ENCODE results near the gene POU2F3.

The POU2F3 gene

DNA sequence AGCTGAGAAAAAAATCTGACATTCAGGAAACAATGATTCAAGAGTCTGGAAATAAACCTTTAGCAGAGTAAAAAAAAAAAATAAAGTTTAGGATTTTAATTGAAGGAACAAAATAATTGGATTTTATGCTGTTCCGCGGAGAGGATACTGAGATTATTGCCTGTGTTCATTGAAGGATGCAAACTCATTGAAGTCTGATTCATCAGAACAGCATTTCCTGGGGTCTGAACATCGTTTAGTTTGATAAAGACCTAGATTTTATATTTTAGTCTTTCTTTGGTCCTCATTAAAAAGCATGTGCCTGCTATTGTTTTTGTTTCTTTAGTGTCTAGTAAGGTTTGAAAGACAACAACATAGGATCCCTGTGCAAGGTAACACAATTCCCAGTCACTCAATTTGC, 89.6 kb downstream of the POU2F3 start:
- FAIRE-seq (no peak), DNase-seq (ENCODE audit: insufficient read length, low spot score) (no peak)
- TF ChIP-seq, protein P1, sequence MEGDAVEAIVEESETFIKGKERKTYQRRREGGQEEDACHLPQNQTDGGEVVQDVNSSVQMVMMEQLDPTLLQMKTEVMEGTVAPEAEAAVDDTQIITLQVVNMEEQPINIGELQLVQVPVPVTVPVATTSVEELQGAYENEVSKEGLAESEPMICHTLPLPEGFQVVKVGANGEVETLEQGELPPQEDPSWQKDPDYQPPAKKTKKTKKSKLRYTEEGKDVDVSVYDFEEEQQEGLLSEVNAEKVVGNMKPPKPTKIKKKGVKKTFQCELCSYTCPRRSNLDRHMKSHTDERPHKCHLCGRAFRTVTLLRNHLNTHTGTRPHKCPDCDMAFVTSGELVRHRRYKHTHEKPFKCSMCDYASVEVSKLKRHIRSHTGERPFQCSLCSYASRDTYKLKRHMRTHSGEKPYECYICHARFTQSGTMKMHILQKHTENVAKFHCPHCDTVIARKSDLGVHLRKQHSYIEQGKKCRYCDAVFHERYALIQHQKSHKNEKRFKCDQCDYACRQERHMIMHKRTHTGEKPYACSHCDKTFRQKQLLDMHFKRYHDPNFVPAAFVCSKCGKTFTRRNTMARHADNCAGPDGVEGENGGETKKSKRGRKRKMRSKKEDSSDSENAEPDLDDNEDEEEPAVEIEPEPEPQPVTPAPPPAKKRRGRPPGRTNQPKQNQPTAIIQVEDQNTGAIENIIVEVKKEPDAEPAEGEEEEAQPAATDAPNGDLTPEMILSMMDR (IDR thresholded peaks at IDR 0.05; ENCODE audit: insufficient read depth, missing control alignments): no peak

DNA sequence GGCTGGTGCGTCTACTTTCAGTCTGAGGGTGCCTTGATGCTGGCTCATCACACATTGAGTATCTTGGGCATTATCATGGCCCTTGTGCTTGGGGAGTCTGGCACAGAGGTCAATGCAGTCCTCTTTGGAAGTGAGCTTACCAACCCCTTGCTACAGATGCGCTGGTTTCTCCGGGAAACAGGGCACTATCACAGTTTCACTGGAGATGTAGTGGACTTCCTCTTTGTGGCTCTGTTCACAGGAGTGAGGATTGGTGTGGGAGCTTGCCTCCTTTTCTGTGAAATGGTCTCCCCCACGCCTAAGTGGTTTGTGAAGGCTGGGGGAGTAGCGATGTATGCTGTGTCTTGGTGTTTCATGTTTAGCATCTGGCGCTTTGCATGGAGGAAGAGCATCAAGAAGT, 90.1 kb downstream of the POU2F3 start:
- TF ChIP-seq, protein P1 (IDR thresholded peaks at IDR 0.05; ENCODE audit: insufficient read depth, missing control alignments): no peak
- FAIRE-seq (no peak), DNase-seq (ENCODE audit: insufficient read length, low spot score) (no peak)

GRCh38 chr11:120331301-120331996, 91.5 kb downstream of the POU2F3 start:
- DNase-seq (ENCODE audit: insufficient read length, low spot score) (no peak), FAIRE-seq (no peak)

DNA sequence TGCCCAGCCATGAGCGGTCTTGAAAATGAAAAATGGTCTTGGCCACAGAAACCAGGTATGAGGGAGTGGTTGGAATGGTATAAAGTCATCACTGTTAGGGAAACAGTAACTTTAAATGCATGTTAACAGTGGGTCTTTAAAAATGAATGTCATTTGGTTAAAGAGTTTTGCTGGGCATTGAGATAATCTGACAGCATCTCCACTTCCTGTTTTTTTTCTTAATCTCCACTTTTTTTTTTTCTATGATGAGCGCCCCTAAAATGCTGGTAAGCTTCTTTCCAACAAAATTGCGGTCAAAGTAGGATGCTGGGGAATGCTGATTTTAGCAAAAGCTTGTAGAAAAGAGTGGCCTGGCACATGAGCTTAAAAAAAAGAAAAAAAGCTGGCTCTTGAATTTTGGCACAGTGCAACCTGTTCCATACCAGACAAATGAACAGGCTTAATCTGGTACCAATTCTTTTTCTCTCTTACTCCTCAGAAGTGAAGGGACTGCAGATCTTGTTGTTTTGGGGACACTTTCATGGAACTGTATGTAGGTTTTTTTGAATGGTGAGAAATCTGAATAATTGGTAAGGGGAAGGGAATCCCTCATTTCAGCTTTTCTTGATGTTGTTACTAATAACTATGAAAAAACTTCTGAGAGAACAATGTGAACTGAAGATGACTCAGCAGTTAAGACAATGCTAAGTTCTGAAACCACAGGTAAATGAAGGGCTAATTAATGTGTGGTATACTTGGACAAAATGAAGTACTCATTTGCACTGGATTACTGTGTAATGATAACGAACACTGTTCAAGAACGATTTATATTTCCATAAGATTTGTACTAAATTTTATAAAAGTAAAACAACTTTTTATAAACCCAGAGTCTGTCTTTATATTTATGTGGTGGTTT, 93.1 kb downstream of the POU2F3 start:
- FAIRE-seq (no peak), DNase-seq (ENCODE audit: insufficient read length, low spot score) (no peak)
- TF ChIP-seq, protein P1 (IDR thresholded peaks at IDR 0.05; ENCODE audit: insufficient read depth, missing control alignments): no peak

More at GRCh38 chr11:120331301-120331996, 91.5 kb downstream of the POU2F3 start:
- TF ChIP-seq, protein P1 (IDR thresholded peaks at IDR 0.05; ENCODE audit: insufficient read depth, missing control alignments): no peak

DNA sequence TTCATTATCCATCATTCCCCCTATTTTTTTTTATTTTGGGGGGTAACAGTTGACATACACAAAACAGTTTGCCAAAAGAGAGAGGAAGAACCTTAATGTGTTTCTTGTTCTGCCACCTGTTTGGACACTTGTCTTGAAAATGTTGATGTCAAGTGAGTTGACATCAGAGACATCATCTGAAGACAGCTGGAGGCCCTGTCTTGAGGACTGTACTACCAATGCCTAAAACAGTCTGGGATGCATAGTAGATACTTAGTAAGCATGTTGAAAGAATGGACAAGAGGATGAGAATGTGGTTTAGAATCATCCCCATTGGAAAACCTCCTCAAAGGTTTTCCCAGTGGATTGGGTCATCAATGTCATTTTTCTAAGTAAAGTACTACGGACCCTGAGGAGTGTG, 93.9 kb downstream of the POU2F3 start:
- DNase-seq (ENCODE audit: insufficient read length, low spot score) (no peak), FAIRE-seq (no peak)
- TF ChIP-seq, protein P1 (IDR thresholded peaks at IDR 0.05; ENCODE audit: insufficient read depth, missing control alignments): no peak

GRCh38 chr11:120334332-120334731, 94.4 kb downstream of the POU2F3 start:
- TF ChIP-seq, protein P1 (IDR thresholded peaks at IDR 0.05; ENCODE audit: insufficient read depth, missing control alignments): no peak
- DNase-seq (ENCODE audit: insufficient read length, low spot score) (no peak), FAIRE-seq (no peak)

Data from D721Med (cell line).